Urothelium cell line (cell line): Measurements from ENCODE around the gene TUBG2.

Source experiments
- DNase-seq: peaks from one replicate; pipeline ENCODE4 v3.0.0; 2011; ENCODE audit warnings: low spot score, mixed read lengths
- FAIRE-seq: peaks from 2 replicates; lab custom pipeline; 2011; peaks lifted over from hg19 to GRCh38; lab: Jason Lieb, UNC

The TUBG2 gene

GRCh38 chr17:42692489-42692888, 33.4 kb downstream of the TUBG2 start:
- FAIRE-seq, result no peak
- no peak for DNase-seq

GRCh38 chr17:42694524-42694923, 35.4 kb downstream of the TUBG2 start:
- FAIRE-seq (no peak), DNase-seq (no peak)

- no peak for DNase-seq
- FAIRE-seq, result no peak
Measured at GRCh38 chr17:42695500-42695899, 36.4 kb downstream of the TUBG2 start.

GRCh38 chr17:42697108-42697811, 38.2 kb downstream of the TUBG2 start:
- DNase-seq, result no peak
- FAIRE-seq, result no peak

- DNase-seq (peak; percentile 68), FAIRE-seq (no peak)
Measured at GRCh38 chr17:42698736-42699414, 39.8 kb downstream of the TUBG2 start.

GRCh38 chr17:42699415-42699740, 40.3 kb downstream of the TUBG2 start:
- no peak for FAIRE-seq
- no peak for DNase-seq

GRCh38 chr17:42700586-42701289, 41.7 kb downstream of the TUBG2 start:
- no peak for DNase-seq
- FAIRE-seq, result no peak

GRCh38 chr17:42702446-42702845, 43.4 kb downstream of the TUBG2 start:
- FAIRE-seq (no peak), DNase-seq (no peak)

GRCh38 chr17:42704490-42704836, 45.4 kb downstream of the TUBG2 start:
- DNase-seq, result no peak
- FAIRE-seq, result no peak

GRCh38 chr17:42704837-42705494, 45.9 kb downstream of the TUBG2 start:
- FAIRE-seq, result no peak
- no peak for DNase-seq

- DNase-seq (no peak), FAIRE-seq (no peak)
Measured at GRCh38 chr17:42706732-42707131, 47.6 kb downstream of the TUBG2 start.

- FAIRE-seq, result no peak
- no peak for DNase-seq
Measured at GRCh38 chr17:42708588-42708987, 49.5 kb downstream of the TUBG2 start.

GRCh38 chr17:42709561-42709960, 50.5 kb downstream of the TUBG2 start:
- FAIRE-seq (no peak), DNase-seq (no peak)
